OCI-LY1 (cell line): ENCODE results near the gene SHC1.

ENCODE experiments used
- CTCF ChIP-seq: fragments of 200-600 bp; sonication (generic), shearing (Covaris generic); IDR thresholded peaks from 2 replicates; pipeline ENCODE4 v1.5.1; 2017; ENCODE audit warnings: mild to moderate bottlenecking, antibody characterized with exemption, low read length, moderate library complexity, mixed read lengths
- EZH2 ChIP-seq: fragments of 200-600 bp; sonication (generic), shearing (Covaris generic); IDR thresholded peaks from 2 replicates; pipeline ENCODE4 v1.8.0; 2017; ENCODE audit warnings: borderline replicate concordance, mixed run types, mild to moderate bottlenecking, antibody characterized with exemption, low read length, moderate library complexity, mixed read lengths

- TF ChIP-seq CTCF (peak; percentile 63), EZH2 (no peak)
These were observed 27.7 kb upstream of the SHC1 start for GRCh38 chr1:154998201-154998780.
